Measurements from ENCODE around the gene AATF. TPM values are rescaled to one million over a fixed set of nuclear protein-coding genes. Genes with fewer than 3 reads are reported as not detected.

The AATF gene
- total and polyA plus RNA-seq, 2 donors from 2014 or later, result 36.8 to 50.4 TPM

DNA sequence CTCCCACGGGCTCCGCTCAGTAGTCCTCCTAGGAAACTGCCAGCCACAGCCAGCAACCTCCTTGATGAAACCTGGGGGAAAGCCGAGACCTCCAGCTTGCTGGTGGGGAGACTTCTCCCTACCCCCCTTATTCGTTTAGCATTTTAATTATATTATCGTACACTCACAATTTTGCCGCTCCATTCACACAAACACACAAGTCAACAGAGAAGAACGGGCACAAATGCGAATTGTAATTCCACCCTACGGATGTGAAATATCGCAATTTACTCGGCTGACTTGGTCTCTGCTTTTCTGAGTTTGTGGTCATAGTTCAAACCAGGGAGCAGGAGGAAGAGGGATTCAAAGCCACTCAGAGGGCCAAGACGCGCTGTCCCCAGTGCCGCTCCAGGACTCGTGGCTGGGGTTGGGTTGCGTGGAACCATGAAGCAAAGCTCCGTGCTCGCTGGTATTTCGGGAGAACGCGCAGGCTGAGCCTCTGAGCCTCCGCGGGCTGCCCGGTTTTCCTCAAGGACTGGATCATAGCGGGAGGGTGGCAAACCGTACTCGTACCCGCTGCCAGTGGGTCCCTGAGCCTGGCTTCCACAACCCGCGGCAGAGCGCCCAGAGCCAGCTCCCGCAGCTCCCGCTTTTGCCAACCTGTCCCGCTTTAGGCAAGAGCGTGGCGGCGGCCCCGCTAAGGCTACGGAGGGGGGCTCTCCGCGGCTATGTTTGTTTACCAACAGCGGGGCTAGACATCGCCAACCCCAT, 9.5 kb upstream of the AATF start:
- TF ChIP-seq, protein P1, sequence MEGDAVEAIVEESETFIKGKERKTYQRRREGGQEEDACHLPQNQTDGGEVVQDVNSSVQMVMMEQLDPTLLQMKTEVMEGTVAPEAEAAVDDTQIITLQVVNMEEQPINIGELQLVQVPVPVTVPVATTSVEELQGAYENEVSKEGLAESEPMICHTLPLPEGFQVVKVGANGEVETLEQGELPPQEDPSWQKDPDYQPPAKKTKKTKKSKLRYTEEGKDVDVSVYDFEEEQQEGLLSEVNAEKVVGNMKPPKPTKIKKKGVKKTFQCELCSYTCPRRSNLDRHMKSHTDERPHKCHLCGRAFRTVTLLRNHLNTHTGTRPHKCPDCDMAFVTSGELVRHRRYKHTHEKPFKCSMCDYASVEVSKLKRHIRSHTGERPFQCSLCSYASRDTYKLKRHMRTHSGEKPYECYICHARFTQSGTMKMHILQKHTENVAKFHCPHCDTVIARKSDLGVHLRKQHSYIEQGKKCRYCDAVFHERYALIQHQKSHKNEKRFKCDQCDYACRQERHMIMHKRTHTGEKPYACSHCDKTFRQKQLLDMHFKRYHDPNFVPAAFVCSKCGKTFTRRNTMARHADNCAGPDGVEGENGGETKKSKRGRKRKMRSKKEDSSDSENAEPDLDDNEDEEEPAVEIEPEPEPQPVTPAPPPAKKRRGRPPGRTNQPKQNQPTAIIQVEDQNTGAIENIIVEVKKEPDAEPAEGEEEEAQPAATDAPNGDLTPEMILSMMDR (IDR thresholded peaks at IDR 0.05; ENCODE audit: borderline replicate concordance, extremely low read depth, insufficient read depth), result no peak
- peak overlapping the region; percentile 32 to 86 for H3K27ac ChIP-seq (ENCODE audit: low read depth in 2 of 2, low read length in 2 of 2)
- H3K36me3 ChIP-seq (ENCODE audit: control insufficient read depth in 2 of 3, insufficient read depth in 3 of 3, low read length in 3 of 3), result no peaks in the 10 kb centered on the region
- FAIRE-seq (no peak), DNase-seq (peak in 1 of 5 donors; percentile 42)
- H3K27me3 ChIP-seq (ENCODE audit: control insufficient read depth, insufficient read depth, low read length), result peaks cover 38% of the 10 kb centered on the region
- H3K4me1 ChIP-seq (ENCODE audit: control insufficient read depth in 2 of 3, insufficient read depth in 2 of 3, low read depth in 1 of 3, low read length in 3 of 3), result peaks cover 0 to 11% (median 0%) of the 10 kb centered on the region in 3 donors
- H3K4me3 ChIP-seq (ENCODE audit: low read length in 3 of 3), result peak overlapping the region; percentile 77 to 81 (median 79)
- intact Hi-C loops (cut with DNase I), result no loop called here
- peak overlapping the region; percentile 49 to 73 (median 62) for H3K9ac ChIP-seq (ENCODE audit: low read length in 3 of 3)
- H3K9me3 ChIP-seq (ENCODE audit: control insufficient read depth in 2 of 3, insufficient read depth in 1 of 3, low read length in 3 of 3), result no peaks in the 10 kb centered on the region

DNA sequence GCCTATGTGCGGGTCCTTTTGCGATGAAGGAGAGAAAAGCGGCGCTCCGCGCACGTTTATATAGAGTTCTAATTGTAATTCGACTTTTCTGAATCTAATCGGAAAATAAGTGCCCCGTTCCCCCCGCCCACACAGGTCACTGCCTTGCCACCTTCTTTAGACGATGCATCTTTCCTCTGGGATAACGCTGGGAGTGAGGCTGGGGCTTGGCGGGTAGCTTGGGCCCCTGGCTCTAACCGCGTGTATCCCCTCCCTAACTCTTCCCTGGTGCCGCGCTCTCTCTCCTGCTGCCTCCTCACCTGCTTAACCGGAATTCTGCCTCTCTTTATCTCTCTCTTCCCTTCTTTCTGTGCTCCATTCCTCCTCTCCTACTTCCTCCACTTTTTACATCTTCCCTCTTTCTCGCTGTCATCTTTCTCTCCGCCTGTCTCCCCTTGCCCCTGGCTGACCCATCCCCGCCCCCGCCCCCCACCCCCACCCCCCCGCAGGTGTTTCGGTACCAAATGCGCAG, 8.9 kb upstream of the AATF start:
- intact Hi-C loops (cut with DNase I), result no loop called here
- TF ChIP-seq, protein P1 (IDR thresholded peaks at IDR 0.05; ENCODE audit: borderline replicate concordance, extremely low read depth, insufficient read depth), result no peak
- Histone ChIP-seq H3K36me3 (ENCODE audit: control insufficient read depth in 2 of 3, insufficient read depth in 3 of 3, low read length in 3 of 3) (no peaks in the 10 kb centered on the region), H3K27ac (ENCODE audit: low read depth in 2 of 2, low read length in 2 of 2) (peak overlapping the region; percentile 32 to 86), H3K4me3 (ENCODE audit: low read length in 3 of 3) (peak overlapping the region; percentile 77 to 81 (median 79)), H3K4me1 (ENCODE audit: control insufficient read depth in 2 of 3, insufficient read depth in 2 of 3, low read depth in 1 of 3, low read length in 3 of 3) (peaks cover 0 to 9% (median 0%) of the 10 kb centered on the region in 3 donors), H3K27me3 (ENCODE audit: control insufficient read depth, insufficient read depth, low read length) (peaks cover 42% of the 10 kb centered on the region), H3K9me3 (ENCODE audit: control insufficient read depth in 2 of 3, insufficient read depth in 1 of 3, low read length in 3 of 3) (no peaks in the 10 kb centered on the region), H3K9ac (ENCODE audit: low read length in 3 of 3) (peak overlapping the region; percentile 45 to 73 (median 49))
- FAIRE-seq (no peak), DNase-seq (peak in 1 of 5 donors; percentile 45)

DNA sequence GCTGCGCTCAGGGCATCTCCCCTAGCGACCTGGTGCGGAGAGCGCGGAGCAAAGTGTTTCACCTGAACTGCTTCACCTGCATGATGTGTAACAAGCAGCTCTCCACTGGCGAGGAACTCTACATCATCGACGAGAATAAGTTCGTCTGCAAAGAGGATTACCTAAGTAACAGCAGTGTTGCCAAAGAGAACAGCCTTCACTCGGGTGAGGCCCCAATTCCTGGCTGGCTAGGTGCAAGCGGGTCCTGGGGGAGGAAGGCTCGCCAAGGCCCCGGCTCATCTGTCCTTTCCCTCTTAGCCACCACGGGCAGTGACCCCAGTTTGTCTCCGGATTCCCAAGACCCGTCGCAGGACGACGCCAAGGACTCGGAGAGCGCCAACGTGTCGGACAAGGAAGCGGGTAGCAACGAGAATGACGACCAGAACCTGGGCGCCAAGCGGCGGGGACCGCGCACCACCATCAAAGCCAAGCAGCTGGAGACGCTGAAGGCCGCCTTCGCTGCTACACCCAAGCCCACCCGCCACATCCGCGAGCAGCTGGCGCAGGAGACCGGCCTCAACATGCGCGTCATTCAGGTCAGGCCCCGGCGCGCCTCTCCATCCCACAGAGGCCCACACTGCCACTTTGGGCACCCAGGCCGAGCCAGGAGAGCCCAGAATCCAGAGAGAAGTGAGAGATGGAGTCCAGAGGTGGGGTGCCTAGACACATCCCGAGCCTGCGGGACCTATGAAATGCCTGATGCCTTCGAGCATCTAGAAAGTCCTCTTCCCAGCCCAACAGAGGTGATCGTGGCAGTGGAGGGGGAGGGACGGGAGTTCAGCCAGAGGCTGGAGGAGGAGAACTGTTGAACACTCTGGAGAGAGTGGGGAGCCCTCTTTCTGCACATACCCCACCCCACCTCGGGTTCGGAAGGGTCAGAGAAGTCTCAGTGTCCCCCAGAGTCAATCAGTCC, 8.2 kb upstream of the AATF start:
- intact Hi-C loops (cut with DNase I), result no loop called here
- H3K4me1 ChIP-seq (ENCODE audit: control insufficient read depth in 2 of 3, insufficient read depth in 2 of 3, low read depth in 1 of 3, low read length in 3 of 3), result peaks cover 0 to 9% (median 0%) of the 10 kb centered on the region in 3 donors

More for the DNA sequence above, 8.2 kb upstream of the AATF start:
- peak overlapping the region; percentile 25 to 65 for H3K27ac ChIP-seq (ENCODE audit: low read depth in 2 of 2, low read length in 2 of 2)
- peak overlapping the region in 2 of 3 donors; percentile 40 to 77 for H3K9ac ChIP-seq (ENCODE audit: low read length in 3 of 3)
- DNase-seq, result peak in 2 of 5 donors; percentile 32 to 49
- peak overlapping the region; percentile 45 to 79 (median 64) for H3K4me3 ChIP-seq (ENCODE audit: low read length in 3 of 3)
- no peaks in the 10 kb centered on the region for H3K36me3 ChIP-seq (ENCODE audit: control insufficient read depth in 2 of 3, insufficient read depth in 3 of 3, low read length in 3 of 3)
- FAIRE-seq, result no peak
- H3K27me3 ChIP-seq (ENCODE audit: control insufficient read depth, insufficient read depth, low read length), result peaks cover 41% of the 10 kb centered on the region
- H3K9me3 ChIP-seq (ENCODE audit: control insufficient read depth in 2 of 3, insufficient read depth in 1 of 3, low read length in 3 of 3), result no peaks in the 10 kb centered on the region
- TF ChIP-seq, protein P1 (IDR thresholded peaks at IDR 0.05; ENCODE audit: borderline replicate concordance, extremely low read depth, insufficient read depth), result no peak

All from kidney (tissue), 14 donors.